GM20000 (cell line): ENCODE data around the gene RPS26.
"Not testable (repeated sequence)": the region's sequence is repeated elsewhere in the genome, so short reads cannot be mapped to it uniquely, and the experiment has no call there.

Source experiments
- DNase-seq: peaks from one replicate; pipeline ENCODE4 v3.0.0; 2012; ENCODE audit warnings: low spot score
- TF ChIP-seq, protein P1 (sequence below): IDR thresholded peaks from 2 replicates; pipeline ENCODE4 v1.5.1; 2012; ENCODE audit warnings: mild to moderate bottlenecking, control low read depth; ENCODE audit errors: extremely low read depth, missing control alignments

Gene RPS26

DNA sequence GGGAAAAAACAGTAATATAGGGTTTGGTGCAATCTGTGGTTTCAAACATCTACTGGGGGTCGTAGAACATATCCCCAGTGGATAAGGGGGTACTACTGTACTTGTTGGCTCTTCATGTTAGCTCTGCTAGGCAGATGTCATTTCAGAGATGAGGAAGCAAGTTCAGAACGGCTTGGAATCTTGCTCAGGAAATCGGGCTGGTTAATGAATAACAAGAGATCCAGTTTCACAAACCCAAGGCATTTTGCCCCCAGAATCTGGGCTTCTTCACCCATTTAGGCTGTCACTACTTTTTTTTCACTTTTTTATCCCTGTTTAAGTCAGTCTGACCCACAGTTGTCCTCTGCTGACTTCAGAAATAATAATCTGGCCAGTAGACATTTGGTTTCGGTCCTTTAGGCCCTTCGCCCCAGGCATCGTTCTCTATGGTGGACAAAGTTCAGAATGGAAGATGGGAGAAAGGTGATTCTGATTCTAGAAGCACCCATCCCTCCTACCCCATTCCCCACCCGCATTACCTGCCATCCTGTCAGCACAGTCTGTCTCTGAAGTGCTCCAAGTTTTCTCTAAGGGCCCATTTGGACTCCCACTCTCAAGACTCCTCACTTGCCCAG, 40.1 kb upstream of the RPS26 start:
- TF ChIP-seq, protein P1, sequence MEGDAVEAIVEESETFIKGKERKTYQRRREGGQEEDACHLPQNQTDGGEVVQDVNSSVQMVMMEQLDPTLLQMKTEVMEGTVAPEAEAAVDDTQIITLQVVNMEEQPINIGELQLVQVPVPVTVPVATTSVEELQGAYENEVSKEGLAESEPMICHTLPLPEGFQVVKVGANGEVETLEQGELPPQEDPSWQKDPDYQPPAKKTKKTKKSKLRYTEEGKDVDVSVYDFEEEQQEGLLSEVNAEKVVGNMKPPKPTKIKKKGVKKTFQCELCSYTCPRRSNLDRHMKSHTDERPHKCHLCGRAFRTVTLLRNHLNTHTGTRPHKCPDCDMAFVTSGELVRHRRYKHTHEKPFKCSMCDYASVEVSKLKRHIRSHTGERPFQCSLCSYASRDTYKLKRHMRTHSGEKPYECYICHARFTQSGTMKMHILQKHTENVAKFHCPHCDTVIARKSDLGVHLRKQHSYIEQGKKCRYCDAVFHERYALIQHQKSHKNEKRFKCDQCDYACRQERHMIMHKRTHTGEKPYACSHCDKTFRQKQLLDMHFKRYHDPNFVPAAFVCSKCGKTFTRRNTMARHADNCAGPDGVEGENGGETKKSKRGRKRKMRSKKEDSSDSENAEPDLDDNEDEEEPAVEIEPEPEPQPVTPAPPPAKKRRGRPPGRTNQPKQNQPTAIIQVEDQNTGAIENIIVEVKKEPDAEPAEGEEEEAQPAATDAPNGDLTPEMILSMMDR, result no peak
- DNase-seq, result no peak

DNA sequence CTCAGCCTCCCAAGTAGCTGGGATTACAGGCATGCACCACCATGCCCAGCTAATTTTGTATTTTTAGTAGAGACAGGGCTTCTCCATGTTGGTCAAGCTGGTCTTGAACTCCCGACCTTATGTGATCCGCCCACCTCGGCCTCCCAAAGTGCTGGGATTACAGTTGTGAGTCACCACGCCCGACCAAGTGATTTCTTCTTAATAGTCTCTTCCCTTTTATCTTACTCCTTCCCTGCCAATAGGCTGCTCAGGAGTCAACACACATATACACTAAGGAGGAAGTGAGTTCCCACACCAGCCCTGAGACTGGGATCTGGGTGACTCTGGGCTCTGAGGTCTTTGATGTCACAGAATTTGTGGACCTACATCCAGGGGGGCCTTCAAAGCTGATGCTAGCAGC, 38.3 kb upstream of the RPS26 start:
- DNase-seq, result not testable (repeated sequence)

DNA sequence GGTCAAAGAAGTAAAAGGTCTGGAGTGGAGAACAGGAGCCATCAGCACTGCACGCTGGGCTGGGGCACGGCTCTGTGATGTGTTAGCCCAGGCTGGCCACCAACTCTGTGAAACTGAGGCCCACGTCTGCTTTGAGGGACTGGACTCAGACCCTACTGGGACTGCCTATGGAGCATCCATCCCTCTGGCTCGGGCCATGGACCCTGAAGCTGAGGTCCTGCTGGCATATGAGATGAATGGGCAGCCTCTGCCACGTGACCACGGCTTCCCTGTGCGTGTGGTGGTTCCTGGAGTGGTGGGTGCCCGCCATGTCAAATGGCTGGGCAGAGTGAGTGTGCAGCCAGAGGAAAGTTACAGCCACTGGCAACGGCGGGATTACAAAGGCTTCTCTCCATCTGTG, 37.5 kb upstream of the RPS26 start:
- DNase-seq, result no peak
- TF ChIP-seq, protein P1, result no peak

DNA sequence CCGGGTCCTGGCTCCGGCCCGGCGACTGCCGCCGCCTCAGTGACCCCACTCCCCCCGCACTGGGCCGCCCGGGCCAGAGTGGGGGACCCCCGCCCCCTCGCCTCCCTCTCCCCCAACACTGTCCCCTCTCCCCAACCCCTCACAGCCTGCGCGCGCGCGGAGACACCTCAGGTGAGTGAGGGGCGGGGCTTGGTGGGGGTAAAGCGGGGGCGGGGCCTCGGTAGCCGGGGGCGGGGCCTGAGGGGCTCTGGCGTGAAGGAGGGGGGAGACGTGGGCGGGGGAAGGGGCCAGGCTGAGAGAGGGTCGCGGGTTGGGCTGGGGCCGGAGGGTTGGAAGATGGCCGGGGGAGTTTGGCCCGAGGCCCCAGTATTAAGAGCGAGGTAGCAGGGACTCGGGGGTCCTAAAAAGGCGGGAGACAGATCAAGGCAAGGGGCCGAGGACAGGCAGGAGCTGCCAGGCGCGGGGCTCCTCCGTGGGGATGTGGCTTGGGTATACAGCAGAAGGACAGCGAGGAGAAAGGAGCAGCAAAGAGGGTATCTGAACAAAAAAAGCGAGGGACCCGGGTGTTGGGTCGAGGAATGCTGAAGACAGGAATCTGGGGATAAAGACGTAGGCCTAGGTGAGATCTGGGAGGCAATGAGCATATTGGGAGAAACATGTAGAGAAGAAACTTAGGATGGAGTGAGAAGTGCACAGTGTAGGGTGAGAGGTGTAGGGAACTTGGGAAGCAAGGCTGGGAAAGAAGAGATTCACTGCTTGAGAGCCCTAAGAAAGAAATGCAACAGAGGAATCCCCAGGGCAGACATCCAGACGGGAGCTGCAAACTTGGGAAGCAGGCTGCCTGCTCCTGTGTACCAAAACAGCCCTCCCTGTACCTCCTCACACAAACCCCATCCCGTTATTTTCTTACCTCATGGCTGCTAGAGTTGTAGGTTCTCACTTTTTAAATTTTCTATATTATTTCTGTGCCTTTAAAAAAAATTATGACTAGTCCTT, 33.9 kb upstream of the RPS26 start:
- peak; percentile 87 for DNase-seq
- TF ChIP-seq, protein P1, result no peak

DNA sequence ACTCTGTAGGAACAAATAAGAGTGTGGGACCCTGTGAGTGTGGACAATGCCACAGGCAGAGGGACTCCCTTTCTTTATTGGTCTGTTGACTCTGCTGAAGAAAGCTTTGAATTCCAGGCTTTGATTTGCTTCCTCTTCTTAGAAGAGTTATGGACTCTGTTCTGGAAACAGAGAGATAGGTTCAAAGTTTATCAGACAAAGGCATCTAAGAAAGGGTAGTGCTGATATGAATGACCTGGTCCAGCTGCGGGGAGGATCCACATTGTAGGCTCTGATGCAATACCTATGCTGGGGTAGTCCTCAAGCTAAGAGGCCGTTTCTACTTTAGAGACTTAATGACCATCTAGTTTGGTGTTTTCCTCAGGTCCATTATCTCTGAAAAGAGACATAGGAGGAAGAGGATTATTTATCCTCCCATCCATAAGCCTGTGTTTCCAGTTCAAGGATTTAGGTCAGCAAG, 31.6 kb upstream of the RPS26 start:
- TF ChIP-seq, protein P1, result no peak
- DNase-seq, result no peak

DNA sequence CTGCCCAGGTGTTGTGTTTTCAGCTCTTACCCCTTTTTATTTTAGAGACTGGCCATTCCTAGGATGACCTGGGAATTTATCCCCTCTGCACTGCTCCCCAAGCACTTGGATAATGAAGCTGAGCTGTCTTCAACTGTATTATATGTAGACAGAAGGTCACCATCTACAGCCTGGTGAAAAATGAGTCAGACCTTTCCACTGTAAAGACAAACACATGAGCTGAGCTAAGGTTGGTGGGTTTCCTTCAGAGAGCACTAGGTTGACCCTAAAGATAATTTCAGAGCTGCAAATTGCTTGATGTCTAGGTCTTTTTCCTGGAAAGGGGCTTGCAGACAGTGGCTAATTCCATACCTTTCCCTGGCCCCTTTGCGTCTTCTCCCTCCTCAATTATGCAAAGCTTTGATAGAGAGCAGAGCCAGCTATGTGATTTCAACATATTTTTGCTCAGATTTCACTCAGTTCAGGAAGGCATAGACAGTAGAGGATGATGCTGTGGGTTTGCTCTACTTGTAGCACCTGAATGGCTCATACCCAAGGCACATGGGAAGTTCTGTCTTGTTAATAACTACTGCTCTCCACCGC, 30.1 kb upstream of the RPS26 start:
- TF ChIP-seq, protein P1, result no peak

DNA sequence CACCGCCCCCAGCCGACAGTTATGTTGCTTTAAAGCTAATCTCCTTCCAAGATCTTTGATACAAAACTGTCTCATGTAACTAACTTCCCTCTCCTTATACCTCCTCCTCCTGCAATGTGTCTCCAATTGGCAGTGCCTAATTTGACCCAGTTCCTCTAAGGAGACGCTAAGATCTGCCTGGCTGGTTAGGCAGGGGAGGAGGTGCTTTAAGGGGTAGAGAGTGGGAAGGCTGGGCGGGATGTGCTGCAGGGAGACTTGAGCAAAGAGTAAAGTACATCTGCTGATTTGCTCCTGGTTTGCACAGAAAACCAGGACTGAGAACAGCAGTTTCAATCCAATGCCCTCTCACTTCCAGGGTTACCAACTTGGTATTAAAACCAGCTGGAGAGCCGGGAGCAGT, 28.2 kb upstream of the RPS26 start:
- TF ChIP-seq, protein P1, result no peak
- no peak for DNase-seq

More for the DNA sequence above, 30.1 kb upstream of the RPS26 start:
- no peak for DNase-seq
